Activated CD4-positive, alpha-beta memory T cell treated with anti-CD3 and anti-CD28 coated beads, Interleukin-2, amount 10 ng/mL, durations not matched to agents 7 days and 5 days (primary cell): ENCODE results near the gene AK8. TPM values are rescaled to one million over a fixed set of nuclear protein-coding genes. Genes with fewer than 3 reads are reported as not detected.

Experiments
- CTCF ChIA-PET: fragments of 350-600 bp; sonication (Branson Sonifier 250); formaldehyde crosslinking; loops from one replicate; lab custom pipeline; 2021; ENCODE audit warnings: antibody characterized with exemption, inconsistent platforms; lab: Charles Lee
- POLR2A ChIA-PET: fragments of 350-600 bp; sonication (Branson Sonifier 250); formaldehyde crosslinking; loops from one replicate; lab custom pipeline; 2021; ENCODE audit warnings: antibody characterized with exemption; lab: Charles Lee
- DNase-seq: peaks from one replicate; pipeline ENCODE4 v3.0.0-alpha.2; 2020
- H3K27ac Mint-ChIP-seq: one replicate; pipeline ENCODE4 v1.8.0; 2021; ENCODE audit warnings: mild to moderate bottlenecking, mixed read lengths
- H3K27me3 Mint-ChIP-seq: one replicate; pipeline ENCODE4 v1.8.0; 2021; ENCODE audit warnings: mixed read lengths
- H3K36me3 Mint-ChIP-seq: one replicate; pipeline ENCODE4 v1.8.0; 2021; ENCODE audit warnings: low read depth, mixed read lengths
- H3K4me1 Mint-ChIP-seq: one replicate; pipeline ENCODE4 v1.8.0; 2021; ENCODE audit warnings: mixed read lengths
- H3K4me3 Mint-ChIP-seq: one replicate; pipeline ENCODE4 v1.8.0; 2021; ENCODE audit warnings: mild to moderate bottlenecking, mixed read lengths
- H3K9me3 Mint-ChIP-seq: one replicate; pipeline ENCODE4 v1.8.0; 2021; ENCODE audit warnings: mixed read lengths
- total RNA-seq, 2 experiments: library from RNA; stranded (reverse); gene quantifications; one replicate each; pipeline ENCODE4 v1.2.3, GENCODE V29; 2021

Gene AK8
- total RNA-seq, 2 experiments from 2014 or later: not detected

- no peaks in the 10 kb centered on the region for H3K9me3 Mint-ChIP-seq
- no peak overlapping the region for H3K27ac Mint-ChIP-seq
- H3K27me3 Mint-ChIP-seq: peaks cover 2% of the 10 kb centered on the region
- no peaks in the 10 kb centered on the region for H3K36me3 Mint-ChIP-seq
- ChIA-PET CTCF (interaction anchor here (1.7 kb wide), 1 partner anchor 55 kb away, joined by 5 read pairs; no protein-coding TSS in a partner anchor), POLR2A (no interaction called here)
- no peak for DNase-seq
- peaks cover 14% of the 10 kb centered on the region for H3K4me1 Mint-ChIP-seq
- H3K4me3 Mint-ChIP-seq: no peak overlapping the region
These were observed 31.1 kb downstream of the AK8 start for GRCh38 chr9:132846918-132847515.

- POLR2A ChIA-PET: no interaction called here
- DNase-seq: no peak
- Mint-ChIP-seq H3K27me3 (peaks cover 2% of the 10 kb centered on the region), H3K4me1 (peaks cover 14% of the 10 kb centered on the region), H3K27ac (no peak overlapping the region), H3K9me3 (no peaks in the 10 kb centered on the region), H3K4me3 (no peak overlapping the region), H3K36me3 (no peaks in the 10 kb centered on the region)
- CTCF ChIA-PET: interaction anchor here (1.7 kb wide), 1 partner anchor 55 kb away, joined by 5 read pairs; no protein-coding TSS in a partner anchor
These were observed 31.8 kb downstream of the AK8 start for GRCh38 chr9:132846109-132846917.

- Mint-ChIP-seq H3K9me3 (no peaks in the 10 kb centered on the region), H3K27ac (no peak overlapping the region), H3K36me3 (no peaks in the 10 kb centered on the region), H3K27me3 (peaks cover 8% of the 10 kb centered on the region), H3K4me1 (no peaks in the 10 kb centered on the region), H3K4me3 (no peak overlapping the region)
- no peak for DNase-seq
- CTCF ChIA-PET: no interaction called here
- POLR2A ChIA-PET: no interaction called here
These were observed 35.7 kb downstream of the AK8 start for GRCh38 chr9:132842124-132843044.

GRCh38 chr9:132840980-132841379 lies 37.1 kb downstream of the AK8 start:
- H3K36me3 Mint-ChIP-seq: no peaks in the 10 kb centered on the region
- H3K4me1 Mint-ChIP-seq: no peaks in the 10 kb centered on the region
- DNase-seq: no peak
- no peak overlapping the region for H3K4me3 Mint-ChIP-seq
- CTCF ChIA-PET: no interaction called here
- H3K9me3 Mint-ChIP-seq: no peaks in the 10 kb centered on the region
- no peak overlapping the region for H3K27ac Mint-ChIP-seq
- POLR2A ChIA-PET: no interaction called here
- peaks cover 10% of the 10 kb centered on the region for H3K27me3 Mint-ChIP-seq

GRCh38 chr9:132838291-132838690 lies 39.8 kb downstream of the AK8 start:
- no peak for DNase-seq
- Mint-ChIP-seq H3K27me3 (peaks cover 16% of the 10 kb centered on the region), H3K9me3 (no peaks in the 10 kb centered on the region), H3K4me1 (no peaks in the 10 kb centered on the region), H3K27ac (no peak overlapping the region), H3K36me3 (no peaks in the 10 kb centered on the region), H3K4me3 (no peak overlapping the region)
- ChIA-PET CTCF (no interaction called here), POLR2A (no interaction called here)

GRCh38 chr9:132837501-132838286 lies 40.4 kb downstream of the AK8 start:
- no peaks in the 10 kb centered on the region for H3K9me3 Mint-ChIP-seq
- ChIA-PET CTCF (no interaction called here), POLR2A (no interaction called here)
- no peak overlapping the region for H3K27ac Mint-ChIP-seq
- H3K27me3 Mint-ChIP-seq: peaks cover 17% of the 10 kb centered on the region
- H3K4me1 Mint-ChIP-seq: no peaks in the 10 kb centered on the region
- no peak for DNase-seq
- H3K4me3 Mint-ChIP-seq: no peak overlapping the region
- H3K36me3 Mint-ChIP-seq: no peaks in the 10 kb centered on the region

- H3K4me3 Mint-ChIP-seq: no peak overlapping the region
- H3K36me3 Mint-ChIP-seq: no peaks in the 10 kb centered on the region
- H3K27me3 Mint-ChIP-seq: peaks cover 22% of the 10 kb centered on the region
- H3K9me3 Mint-ChIP-seq: no peaks in the 10 kb centered on the region
- ChIA-PET POLR2A (no interaction called here), CTCF (no interaction called here)
- no peaks in the 10 kb centered on the region for H3K4me1 Mint-ChIP-seq
- DNase-seq: no peak
- H3K27ac Mint-ChIP-seq: no peak overlapping the region
These were observed 43.7 kb downstream of the AK8 start for GRCh38 chr9:132834343-132834742.

GRCh38 chr9:132833550-132834121 lies 44.4 kb downstream of the AK8 start:
- Mint-ChIP-seq H3K27me3 (peaks cover 23% of the 10 kb centered on the region), H3K9me3 (no peaks in the 10 kb centered on the region), H3K36me3 (no peaks in the 10 kb centered on the region), H3K27ac (no peak overlapping the region), H3K4me3 (no peak overlapping the region), H3K4me1 (no peaks in the 10 kb centered on the region)
- DNase-seq: no peak
- POLR2A ChIA-PET: no interaction called here
- CTCF ChIA-PET: no interaction called here

- H3K4me1 Mint-ChIP-seq: no peaks in the 10 kb centered on the region
- H3K36me3 Mint-ChIP-seq: no peaks in the 10 kb centered on the region
- H3K4me3 Mint-ChIP-seq: no peak overlapping the region
- DNase-seq: no peak
- POLR2A ChIA-PET: no interaction called here
- H3K27me3 Mint-ChIP-seq: peaks cover 24% of the 10 kb centered on the region
- H3K9me3 Mint-ChIP-seq: no peaks in the 10 kb centered on the region
- no peak overlapping the region for H3K27ac Mint-ChIP-seq
- CTCF ChIA-PET: interaction anchor here (0.6 to 0.8 kb wide), 3 partner anchors 9 to 407 kb away, joined by 3 to 4 read pairs (median 3); no protein-coding TSS in a partner anchor
These were observed 45.8 kb downstream of the AK8 start for GRCh38 chr9:132832171-132832881.

GRCh38 chr9:132828201-132828770 lies 49.8 kb downstream of the AK8 start:
- Mint-ChIP-seq H3K27me3 (peaks cover 37% of the 10 kb centered on the region), H3K9me3 (no peaks in the 10 kb centered on the region), H3K36me3 (no peaks in the 10 kb centered on the region), H3K27ac (no peak overlapping the region), H3K4me3 (no peak overlapping the region), H3K4me1 (no peaks in the 10 kb centered on the region)
- POLR2A ChIA-PET: no interaction called here
- DNase-seq: no peak
- CTCF ChIA-PET: no interaction called here

GRCh38 chr9:132827366-132827765 lies 50.7 kb downstream of the AK8 start:
- Mint-ChIP-seq H3K9me3 (no peaks in the 10 kb centered on the region), H3K4me3 (no peak overlapping the region), H3K4me1 (no peaks in the 10 kb centered on the region), H3K27me3 (peaks cover 45% of the 10 kb centered on the region), H3K27ac (no peak overlapping the region), H3K36me3 (no peaks in the 10 kb centered on the region)
- ChIA-PET POLR2A (no interaction called here), CTCF (interaction anchor here (0.6 kb wide), 1 partner anchor 17 kb away, joined by 3 read pairs; no protein-coding TSS in a partner anchor)
- no peak for DNase-seq
